Measurements from ENCODE around the gene SALL3.

DNA sequence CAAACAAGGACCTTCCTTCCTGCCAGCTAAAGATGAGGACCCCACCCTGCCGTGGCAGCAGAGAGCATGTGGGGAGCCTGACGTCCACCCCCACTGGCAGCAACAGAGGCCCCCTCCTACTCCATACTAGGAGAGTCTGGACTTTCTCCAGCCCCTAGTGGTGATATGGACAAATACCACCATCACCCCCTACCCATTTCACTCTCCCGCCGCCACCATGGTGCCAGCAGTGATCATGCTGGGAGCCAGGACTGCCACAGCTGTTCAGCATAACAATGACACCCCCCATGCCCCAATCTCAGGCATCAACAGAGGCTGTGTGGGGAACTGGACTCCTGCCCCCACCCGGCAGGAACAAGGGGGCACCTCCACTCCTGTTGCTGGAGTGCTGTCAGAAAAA, 46.9 kb downstream of the SALL3 start:
- TF ChIP-seq CTCF (IDR thresholded peaks at IDR 0.05): no peak
- no peak for TF ChIP-seq POLR2A (IDR thresholded peaks at IDR 0.05)
